ENCODE results near the gene NOTCH1. TPM values are rescaled to one million over a fixed set of nuclear protein-coding genes. Genes with fewer than 3 reads are reported as not detected.

NOTCH1 gene
- total RNA-seq (2014; rRNA removed; shearing (Covaris generic)) = 3.0 and 3.2 TPM in 2 replicates
- polyA plus RNA-seq (2015; cell fraction: cytosol; rRNA removed) = 7.0 and 7.1 TPM in 2 replicates
- polyA plus RNA-seq (2015; cell fraction: nucleus; rRNA removed) = 4.2 and 9.7 TPM in 2 replicates

DNA sequence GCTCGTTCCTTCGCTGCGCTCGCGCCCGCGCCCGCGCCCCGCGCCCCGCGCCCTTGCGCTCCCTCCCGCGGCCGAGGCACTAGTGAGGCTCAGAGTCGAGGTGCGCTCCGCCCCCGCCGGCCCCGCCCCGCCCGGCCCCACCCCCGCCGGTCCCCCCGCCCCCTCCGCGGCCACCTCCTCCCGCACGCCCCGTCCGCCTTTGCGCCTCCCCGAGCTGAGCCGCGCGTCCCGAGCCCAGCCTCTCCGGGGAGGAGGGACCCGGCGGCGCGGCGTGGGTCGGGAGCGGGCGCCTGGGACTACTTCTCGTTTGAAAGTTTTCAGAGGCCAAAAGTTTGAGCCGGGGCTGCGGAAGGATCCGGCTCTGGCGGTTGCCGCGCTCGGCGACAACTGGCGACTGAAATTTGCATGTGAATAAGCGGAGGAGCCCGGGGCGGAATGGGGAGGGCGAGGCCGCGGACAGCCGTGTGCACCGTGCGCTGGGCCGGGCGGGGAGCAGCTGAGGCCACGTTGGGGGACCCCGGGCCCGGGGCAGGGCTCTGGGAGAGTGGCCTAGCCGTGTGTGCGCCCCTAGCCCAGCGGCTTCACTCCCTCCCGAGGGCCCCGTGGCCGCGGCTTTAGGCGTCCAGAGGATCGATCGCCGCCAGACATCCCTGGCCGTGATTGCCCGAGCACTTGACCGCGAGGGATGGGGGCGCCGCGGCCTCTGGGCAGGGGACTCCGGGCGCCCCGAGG is at the start of gene NOTCH1:
Gene NOTCH1 (minus strand): TSS at position 84 of the 732 bp plus-strand sequence. CDS start 262 bp downstream, outside the sequence.
- DNase-seq (ENCODE audit: low read depth, low spot score) = peak; percentile 69
- in situ Hi-C loops (cut with HindIII; ENCODE audit: low pct_unique_long_range_greater_than_20kb, low sequenced_read_pairs) = no loop called here

DNA sequence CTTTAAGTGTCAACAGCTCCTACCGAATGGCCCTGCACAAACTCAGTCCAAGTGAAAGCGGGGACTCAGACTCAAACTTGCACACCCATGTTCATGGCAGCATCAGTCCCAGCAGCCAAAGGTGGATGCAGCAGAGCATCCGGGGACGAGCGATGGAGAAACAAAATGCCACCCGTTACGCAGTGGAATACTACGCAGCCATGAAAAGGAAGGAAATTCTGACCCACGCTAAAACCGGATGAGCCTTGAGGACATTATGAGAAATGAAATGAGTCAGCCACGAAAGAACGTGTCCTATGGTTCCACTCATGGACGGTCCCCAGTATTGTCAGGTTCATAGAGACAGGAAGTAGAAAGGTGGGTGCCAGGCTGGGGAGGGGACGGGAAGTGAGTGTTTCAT is 48.6 kb upstream of the NOTCH1 start:
- no peak for DNase-seq (ENCODE audit: low read depth, low spot score)

DNA sequence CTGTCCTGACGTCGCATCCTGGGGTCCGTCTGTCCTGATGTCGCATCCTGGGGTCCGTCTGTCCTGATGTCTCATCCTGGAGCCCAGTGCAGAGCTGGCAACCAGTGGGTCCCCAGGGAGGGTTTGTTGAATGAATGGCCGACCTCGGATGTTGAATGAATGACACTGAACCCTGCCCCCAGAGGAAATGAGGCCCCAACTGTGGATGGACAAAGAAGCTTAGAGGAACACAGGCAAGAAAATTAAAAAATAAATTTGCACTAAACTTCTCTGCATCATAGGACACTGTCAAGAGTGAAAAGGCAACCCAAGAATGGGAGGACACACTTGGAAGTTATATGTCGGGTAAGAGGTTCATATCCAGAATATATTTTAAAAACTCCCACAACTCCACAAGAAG is 47.7 kb upstream of the NOTCH1 start:
- no peak for DNase-seq (ENCODE audit: low read depth, low spot score)
- in situ Hi-C loops (cut with HindIII; ENCODE audit: low pct_unique_long_range_greater_than_20kb, low sequenced_read_pairs) = no loop called here

More for the DNA sequence above, 48.6 kb upstream of the NOTCH1 start:
- in situ Hi-C loops (cut with HindIII; ENCODE audit: low pct_unique_long_range_greater_than_20kb, low sequenced_read_pairs) = no loop called here

DNA sequence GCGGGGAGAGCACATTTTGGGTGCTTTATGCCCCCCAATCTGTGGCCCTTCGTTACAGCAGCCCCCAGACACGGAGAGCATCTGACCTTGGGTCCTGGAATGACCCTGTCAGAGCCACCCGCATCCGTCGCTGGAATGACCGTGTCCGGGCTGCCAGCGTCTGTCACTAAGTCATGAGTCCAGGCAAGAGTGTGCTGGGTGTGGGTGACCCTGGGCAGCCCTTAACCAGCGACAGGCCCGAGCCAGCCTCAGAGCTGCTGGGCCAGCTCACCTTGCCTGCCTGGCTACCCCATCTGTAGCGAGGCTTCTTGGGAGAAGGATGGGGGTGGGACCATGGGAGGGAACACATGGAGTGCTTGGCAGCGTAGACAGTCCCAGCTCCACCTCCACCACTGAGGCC is 46.8 kb upstream of the NOTCH1 start:
- in situ Hi-C loops (cut with HindIII; ENCODE audit: low pct_unique_long_range_greater_than_20kb, low sequenced_read_pairs) = no loop called here
- no peak for DNase-seq (ENCODE audit: low read depth, low spot score)

DNA sequence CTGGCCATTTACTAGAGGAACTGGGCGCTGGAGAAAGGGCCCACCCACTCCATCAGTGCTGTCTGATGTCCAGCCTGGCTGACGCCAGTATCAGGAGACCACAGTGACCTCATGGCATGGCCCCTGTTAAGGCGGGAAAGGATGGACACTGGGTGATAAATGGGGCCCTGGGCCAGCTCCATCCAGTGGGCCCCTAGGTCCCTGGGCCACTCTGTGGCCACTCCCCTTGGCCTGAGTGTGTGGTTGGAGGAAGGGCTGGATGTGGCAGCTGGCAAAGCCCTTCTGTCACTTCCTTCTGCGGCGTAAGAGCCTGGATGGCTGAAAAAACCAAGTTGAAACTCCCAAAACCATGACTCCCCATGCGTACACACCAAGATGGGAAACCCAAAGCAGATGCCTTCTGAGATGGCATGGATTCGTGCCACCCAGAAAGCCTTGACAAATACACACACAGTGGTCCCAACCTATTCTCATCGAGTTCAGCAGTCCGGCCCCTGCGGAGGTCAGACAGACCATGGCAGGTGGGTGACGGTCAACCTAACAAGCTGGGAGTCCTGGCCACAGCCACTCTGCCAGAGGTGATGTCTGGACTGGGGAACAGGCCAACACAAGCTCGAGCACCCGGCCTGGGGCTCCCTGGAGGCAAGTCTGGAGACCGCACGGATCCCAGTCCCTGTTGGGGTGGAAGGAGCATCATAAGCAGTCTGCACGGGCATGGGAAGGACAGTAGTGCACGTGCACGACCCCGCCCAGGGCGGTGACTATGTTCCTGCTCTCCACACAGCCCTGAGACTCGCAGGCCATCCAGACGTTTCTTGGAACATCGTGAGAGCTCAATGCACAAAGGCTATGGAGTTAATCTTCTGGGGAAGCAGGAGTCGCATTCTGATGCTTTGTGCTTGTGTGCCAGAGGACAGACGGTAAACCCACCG is 45.2 kb upstream of the NOTCH1 start:
- DNase-seq (ENCODE audit: low read depth, low spot score) = no peak
- in situ Hi-C loops (cut with HindIII; ENCODE audit: low pct_unique_long_range_greater_than_20kb, low sequenced_read_pairs) = no loop called here

DNA sequence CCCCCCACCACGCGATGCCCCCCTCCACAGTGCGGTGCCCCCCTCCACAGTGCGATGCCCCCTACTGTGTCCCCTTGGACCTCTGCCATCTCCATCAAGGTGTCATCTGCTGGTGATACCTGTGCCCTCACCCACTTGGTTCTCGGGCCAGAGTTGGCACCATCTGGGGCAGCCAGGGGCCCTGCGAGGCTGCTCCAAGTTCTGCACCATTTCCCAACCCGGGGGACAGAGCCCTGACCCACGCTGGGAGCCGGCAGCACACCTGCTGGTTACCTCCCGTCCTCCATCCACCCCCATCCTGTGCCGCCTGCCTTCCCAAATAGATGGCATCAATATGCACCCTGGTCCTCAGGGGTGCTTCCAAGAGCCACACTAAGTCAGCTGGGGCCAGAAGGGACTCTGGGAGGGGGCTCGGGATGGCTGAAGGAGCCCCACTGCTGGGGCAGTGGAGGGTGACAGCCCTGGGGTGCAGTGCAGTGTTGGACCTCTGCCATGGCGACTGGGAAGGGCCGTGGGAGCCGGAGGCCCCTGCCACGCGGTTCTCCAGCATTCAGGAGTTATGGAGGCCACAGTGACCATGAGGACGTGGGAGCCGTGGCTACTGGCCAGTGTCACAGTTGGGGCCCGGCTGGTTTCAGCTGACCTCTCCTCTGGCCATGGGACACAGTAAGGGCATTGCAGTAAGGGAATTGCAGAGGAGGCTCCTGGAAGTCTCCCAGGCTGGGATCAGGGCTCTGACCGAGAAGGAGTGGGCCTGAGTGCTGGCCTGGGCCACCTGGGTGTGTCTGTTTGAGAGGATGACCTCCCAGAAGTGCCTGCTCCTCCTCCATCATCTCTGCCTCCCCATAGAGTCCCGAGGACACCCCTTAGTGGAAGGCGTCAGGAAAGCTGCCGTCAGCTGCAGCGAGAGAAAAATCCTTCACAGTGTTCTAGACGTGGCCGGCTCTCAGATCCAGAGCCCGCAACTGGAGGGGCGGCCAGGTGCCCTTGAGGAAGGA is 44.2 kb upstream of the NOTCH1 start:
- in situ Hi-C loops (cut with HindIII; ENCODE audit: low pct_unique_long_range_greater_than_20kb, low sequenced_read_pairs) = no loop called here

DNA sequence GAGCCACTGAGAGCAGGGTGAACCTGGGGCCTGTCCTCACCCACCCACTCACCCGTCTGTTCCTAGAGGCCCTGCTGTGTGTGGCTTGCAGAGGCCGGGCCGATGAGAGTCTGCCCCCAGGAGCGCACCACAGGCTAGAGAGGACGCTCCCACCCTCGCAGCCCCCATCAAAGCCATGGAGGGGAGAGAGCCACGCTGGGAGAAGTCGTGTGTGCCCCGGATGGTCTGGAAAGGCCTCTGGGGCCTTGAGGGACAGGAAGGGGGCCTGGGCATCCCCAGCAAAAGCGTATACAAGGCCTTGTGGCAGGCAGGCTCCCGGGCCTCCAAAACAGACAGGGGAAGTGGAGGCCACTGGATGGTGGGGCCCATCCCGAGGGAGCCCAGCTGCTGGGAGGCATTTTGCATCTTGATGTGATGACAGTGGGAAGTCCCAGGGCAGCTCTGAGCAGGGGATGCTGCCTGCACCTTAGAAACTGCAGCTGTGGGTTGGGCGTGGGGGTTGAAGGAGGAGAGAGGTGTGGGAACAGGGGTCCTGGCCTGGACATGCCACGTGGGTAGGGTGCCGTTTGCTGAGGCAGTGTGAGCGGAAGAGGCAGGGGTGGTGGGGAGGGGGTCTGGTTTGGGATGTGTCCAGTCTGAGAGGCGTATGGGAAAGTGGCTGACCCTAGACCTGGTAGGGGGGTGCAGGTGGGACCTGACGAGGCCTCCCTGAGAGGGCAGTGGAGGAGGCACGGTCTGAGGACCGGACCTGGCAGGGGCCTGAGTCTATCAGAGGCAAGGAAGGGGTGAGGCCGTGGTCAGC is 43.0 kb upstream of the NOTCH1 start:
- in situ Hi-C loops (cut with HindIII; ENCODE audit: low pct_unique_long_range_greater_than_20kb, low sequenced_read_pairs) = no loop called here
- no peak for DNase-seq (ENCODE audit: low read depth, low spot score)

More for the DNA sequence above, 44.2 kb upstream of the NOTCH1 start:
- DNase-seq (ENCODE audit: low read depth, low spot score) = no peak

DNA sequence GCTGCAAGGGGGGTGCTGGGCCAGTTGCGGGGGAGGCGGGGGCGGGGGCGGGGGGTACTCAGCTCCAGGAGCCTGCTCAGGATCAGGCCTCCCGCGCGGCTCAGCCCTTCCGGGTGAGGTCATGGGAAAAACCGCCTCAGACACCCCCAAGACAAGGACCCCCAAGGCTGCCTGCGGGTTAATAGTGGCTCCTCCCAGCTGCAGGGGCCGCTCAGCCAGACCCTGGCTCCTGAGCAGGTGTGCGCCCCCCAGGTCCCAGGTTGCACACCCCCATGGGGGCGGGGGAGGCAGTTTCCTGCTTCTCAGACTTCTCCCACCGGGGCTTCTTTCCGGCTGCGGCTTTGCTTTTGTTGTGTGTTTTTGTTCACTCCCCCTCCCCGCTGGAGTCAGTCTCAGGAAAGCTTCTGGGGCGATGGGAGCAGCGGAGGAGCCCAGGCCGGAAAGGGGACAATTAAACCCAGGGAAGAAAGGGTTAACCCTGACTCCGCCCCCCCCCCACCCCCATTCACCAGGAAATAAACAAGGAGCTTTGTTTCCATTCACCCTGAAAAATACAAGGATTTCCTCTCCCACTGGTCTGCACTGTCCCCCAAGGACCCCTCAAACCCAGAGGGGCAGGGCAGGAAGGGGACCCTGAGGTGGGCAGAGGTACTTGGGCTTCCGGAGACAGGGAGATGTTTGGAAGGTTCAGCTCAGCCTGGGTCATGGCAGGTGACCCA is 42.3 kb upstream of the NOTCH1 start:
- in situ Hi-C loops (cut with HindIII; ENCODE audit: low pct_unique_long_range_greater_than_20kb, low sequenced_read_pairs) = no loop called here
- no peak for DNase-seq (ENCODE audit: low read depth, low spot score)

DNA sequence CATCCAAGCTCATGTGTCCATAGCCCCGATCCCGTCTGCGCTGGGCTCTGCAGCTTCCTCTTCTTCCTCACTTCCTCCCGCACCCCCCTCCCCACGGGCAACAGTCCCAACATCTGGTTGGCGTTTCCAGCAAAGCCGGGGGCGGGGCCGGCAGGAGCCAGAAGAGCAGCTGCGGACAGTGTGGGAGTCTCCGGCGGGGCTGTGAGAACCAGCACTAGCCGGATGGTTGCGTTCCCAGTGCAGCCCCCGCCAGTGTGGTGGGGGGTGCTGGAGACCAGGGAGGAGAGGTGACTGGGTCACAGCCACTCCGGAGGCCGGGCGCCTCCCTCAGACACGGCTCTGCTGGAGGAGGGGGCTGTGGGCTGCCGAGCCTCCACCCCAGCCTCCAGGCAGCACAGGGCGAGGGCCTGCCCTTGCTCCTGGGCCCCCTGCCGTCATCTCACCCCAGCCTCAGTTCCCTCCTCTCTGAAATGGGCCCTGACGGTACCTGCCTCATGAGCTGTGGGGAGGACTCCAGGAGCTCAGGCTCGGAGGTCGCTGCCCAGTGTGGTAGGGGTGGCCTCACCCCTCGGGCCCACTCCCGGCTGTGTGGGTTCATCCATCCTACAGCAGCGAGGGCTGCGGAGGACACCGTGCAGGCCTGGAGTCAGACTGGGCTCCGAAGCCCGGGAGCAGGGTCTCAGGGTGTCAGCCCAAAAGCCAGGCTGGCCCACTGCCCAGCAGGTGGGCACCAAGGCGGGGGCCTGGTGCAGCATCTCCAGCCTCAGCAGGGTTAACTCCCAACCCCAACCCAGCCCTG is 41.5 kb upstream of the NOTCH1 start:
- in situ Hi-C loops (cut with HindIII; ENCODE audit: low pct_unique_long_range_greater_than_20kb, low sequenced_read_pairs) = no loop called here
- no peak for DNase-seq (ENCODE audit: low read depth, low spot score)

DNA sequence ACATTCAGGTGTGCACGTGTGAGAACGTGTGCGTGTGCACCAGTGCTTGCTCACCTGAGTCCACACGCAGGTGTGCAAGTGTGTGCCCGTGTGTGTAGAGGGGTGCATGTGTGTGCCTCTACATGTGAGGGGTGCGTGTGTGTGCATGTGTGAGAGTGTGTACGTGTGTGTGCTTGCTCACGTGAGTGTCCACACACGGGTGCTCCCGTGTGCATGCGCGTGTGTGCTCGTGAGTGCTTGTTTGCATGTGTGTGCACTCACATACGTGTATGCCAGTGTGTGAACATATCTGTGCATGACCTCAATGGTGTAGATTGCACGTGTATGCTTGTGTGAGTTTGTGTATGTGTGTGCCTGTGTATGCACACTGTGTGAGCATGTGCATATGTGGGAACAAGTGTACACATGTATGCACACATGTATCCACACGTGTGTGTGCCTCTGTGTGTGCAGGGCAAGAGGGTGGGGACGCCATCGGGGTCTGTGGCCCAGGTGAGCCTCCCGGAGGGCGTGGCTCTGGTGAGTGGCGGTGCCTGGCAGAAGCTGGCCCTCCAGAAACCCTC is 40.6 kb upstream of the NOTCH1 start:
- in situ Hi-C loops (cut with HindIII; ENCODE audit: low pct_unique_long_range_greater_than_20kb, low sequenced_read_pairs) = no loop called here
- DNase-seq (ENCODE audit: low read depth, low spot score) = no peak

DNA sequence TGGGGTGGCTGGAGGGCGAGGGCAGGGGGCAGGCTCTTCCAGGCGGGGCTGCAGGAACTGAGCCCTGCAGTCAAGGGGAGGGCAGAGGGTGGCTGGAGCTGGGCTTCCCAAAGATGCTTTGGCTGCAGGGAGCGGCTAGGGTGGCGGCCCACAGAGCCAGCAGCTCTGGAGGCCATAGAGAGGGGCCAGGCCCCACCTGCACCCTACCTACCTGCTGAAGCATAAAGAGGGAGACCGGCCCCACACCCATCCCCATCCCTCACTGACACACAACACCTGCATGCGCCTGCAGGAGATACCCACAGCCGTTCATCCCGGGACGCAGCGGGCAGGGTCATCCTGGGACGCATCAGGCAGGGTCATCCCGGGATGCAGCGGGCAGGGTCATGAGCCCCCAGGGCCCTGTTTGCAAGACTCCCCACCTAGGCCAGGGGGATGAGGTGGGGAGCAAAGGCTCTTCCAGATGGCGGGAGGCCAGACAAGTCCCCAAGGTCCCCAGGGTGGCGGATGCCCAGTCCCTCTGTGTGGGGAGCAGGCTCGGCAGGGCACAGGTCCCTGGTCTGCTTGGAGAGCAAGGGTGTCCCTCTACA is 39.8 kb upstream of the NOTCH1 start:
- no peak for DNase-seq (ENCODE audit: low read depth, low spot score)
- in situ Hi-C loops (cut with HindIII; ENCODE audit: low pct_unique_long_range_greater_than_20kb, low sequenced_read_pairs) = no loop called here

DNA sequence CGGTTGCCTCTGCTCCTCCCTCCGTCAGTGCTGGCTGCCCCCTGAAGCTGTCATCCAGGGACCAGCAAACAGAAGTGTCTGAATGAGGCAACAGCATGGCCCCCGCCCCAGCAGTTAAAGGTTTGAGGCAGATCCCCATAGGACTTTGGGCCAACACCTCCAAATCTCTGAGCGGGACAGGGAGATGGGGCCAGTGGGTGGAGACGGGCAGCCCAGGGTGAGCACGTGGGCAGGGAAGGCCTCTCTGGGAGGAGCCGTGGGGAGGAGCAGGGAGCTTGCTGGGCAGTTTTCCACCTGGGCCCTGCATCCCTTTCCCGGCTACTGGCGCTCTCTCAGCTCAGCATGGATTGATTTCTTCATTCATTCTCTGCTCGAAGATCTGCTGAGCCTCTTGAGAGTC is 39.1 kb upstream of the NOTCH1 start:
- no peak for DNase-seq (ENCODE audit: low read depth, low spot score)
- in situ Hi-C loops (cut with HindIII; ENCODE audit: low pct_unique_long_range_greater_than_20kb, low sequenced_read_pairs) = no loop called here

DNA sequence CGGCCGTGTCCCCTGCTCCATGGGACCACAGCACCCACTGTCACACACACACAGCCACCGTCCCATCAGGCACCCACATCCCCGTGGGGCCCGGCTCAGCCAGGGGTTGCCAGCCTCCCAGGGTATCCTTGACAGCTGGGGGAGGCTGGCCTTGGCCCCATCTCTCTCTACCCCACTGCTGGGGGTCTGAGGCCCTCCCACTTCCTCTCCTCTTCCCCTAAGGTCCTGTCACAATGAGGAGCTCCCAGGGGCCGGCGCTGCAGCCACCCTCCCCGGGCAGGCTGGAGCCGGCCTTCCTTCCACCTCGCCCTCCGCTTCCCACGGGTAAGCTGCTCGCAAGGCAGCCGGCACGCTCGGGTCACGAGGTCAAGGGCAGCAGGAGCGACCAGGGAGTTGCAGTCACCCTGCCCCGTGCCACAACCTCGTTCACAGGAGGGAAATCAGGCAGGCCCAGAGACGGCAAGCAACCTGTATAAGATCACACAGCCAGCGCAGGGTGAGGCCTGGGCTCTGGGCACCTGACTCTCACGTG is 38.6 kb upstream of the NOTCH1 start:
- no peak for DNase-seq (ENCODE audit: low read depth, low spot score)
- in situ Hi-C loops (cut with HindIII; ENCODE audit: low pct_unique_long_range_greater_than_20kb, low sequenced_read_pairs) = no loop called here

DNA sequence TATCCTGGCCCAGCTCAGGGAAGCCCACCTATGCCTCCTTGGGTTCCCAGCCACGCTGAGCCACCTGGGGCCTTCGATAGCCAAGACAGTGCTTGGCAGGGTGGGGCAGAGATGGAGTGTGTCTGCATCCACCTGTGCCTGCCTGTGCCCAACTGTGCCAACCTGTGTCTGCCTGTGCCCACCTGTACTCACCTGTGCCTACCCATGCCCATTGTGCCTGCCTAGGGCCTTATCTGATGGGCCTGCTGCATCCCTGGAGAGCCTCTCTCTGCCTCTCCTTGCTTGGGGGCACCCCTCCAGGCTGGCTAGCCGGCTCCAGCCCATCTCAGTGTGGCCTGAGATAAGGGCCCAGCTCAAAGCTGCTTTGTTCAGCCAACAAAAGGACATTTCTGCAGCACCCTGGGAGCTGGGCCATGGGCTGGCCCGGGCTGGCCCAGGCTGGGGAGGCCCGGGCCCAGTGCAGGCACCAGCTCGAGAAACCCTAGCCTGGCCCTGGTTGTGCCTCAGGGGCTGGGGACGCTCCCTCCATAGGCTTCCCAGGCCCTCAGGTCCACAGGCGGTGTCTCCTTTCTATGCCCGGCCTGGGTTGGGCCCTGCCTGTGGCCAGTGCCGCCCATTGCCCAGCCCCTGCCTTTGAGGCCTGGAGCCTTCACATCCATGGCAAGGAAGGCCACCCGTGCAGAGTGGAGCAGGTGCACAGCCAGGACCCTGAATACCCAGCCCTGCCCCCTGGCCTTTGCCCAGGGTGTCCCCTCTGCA is 37.3 kb upstream of the NOTCH1 start:
- no peak for DNase-seq (ENCODE audit: low read depth, low spot score)
- in situ Hi-C loops (cut with HindIII; ENCODE audit: low pct_unique_long_range_greater_than_20kb, low sequenced_read_pairs) = no loop called here
